Measurements from ENCODE around the gene KAT6B. TPM values are rescaled to one million over a fixed set of nuclear protein-coding genes. Genes with fewer than 3 reads are reported as not detected.

Gene KAT6B
- total RNA-seq, 1 donor from 2014 or later = 21.3 TPM

GRCh38 chr10:74880041-74880440, 53.6 kb downstream of the KAT6B start:
- peaks cover 52% of the 10 kb centered on the region for H3K79me2 ChIP-seq (ENCODE audit: low read depth)

GRCh38 chr10:74881253-74881884, 55.0 kb downstream of the KAT6B start:
- Histone ChIP-seq H3K27ac (no peak overlapping the region), H3K36me3 (no peaks in the 10 kb centered on the region), H3K4me1 (no peaks in the 10 kb centered on the region), H3F3A (ENCODE audit: low read depth) (no peaks in the 10 kb centered on the region), H3K9me3 (ENCODE audit: low read depth) (no peaks in the 10 kb centered on the region), H3K4me3 (no peak overlapping the region), H3K9ac (no peak overlapping the region), H2AFZ (replicated peaks) (no peak overlapping the region), H4K20me1 (ENCODE audit: low read depth) (no peaks in the 10 kb centered on the region), H3K27me3 (no peaks in the 10 kb centered on the region), H3K79me2 (ENCODE audit: low read depth) (peaks cover 52% of the 10 kb centered on the region), H3K4me2 (no peak overlapping the region)
- Mint-ChIP-seq H3K27me3 (ENCODE audit: insufficient read depth, low read depth) (no peaks in the 10 kb centered on the region), H3K36me3 (no peaks in the 10 kb centered on the region), H3K27ac (no peak overlapping the region), H3K4me1 (no peaks in the 10 kb centered on the region), H3K4me3 (no peak overlapping the region), H3K9me3 (no peaks in the 10 kb centered on the region)
- DNase-seq (ENCODE audit: low spot score) = no peak
- TF ChIP-seq EZH2 (IDR thresholded peaks at IDR 0.05) (no peak), EZH2phosphoT487 (IDR thresholded peaks at IDR 0.05) (no peak)
- TF ChIP-seq, protein P1, sequence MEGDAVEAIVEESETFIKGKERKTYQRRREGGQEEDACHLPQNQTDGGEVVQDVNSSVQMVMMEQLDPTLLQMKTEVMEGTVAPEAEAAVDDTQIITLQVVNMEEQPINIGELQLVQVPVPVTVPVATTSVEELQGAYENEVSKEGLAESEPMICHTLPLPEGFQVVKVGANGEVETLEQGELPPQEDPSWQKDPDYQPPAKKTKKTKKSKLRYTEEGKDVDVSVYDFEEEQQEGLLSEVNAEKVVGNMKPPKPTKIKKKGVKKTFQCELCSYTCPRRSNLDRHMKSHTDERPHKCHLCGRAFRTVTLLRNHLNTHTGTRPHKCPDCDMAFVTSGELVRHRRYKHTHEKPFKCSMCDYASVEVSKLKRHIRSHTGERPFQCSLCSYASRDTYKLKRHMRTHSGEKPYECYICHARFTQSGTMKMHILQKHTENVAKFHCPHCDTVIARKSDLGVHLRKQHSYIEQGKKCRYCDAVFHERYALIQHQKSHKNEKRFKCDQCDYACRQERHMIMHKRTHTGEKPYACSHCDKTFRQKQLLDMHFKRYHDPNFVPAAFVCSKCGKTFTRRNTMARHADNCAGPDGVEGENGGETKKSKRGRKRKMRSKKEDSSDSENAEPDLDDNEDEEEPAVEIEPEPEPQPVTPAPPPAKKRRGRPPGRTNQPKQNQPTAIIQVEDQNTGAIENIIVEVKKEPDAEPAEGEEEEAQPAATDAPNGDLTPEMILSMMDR (IDR thresholded peaks at IDR 0.05) = no peak

More at GRCh38 chr10:74880041-74880440, 53.6 kb downstream of the KAT6B start:
- H3K36me3 ChIP-seq = no peaks in the 10 kb centered on the region
- H3K36me3 Mint-ChIP-seq = no peaks in the 10 kb centered on the region
- H4K20me1 ChIP-seq (ENCODE audit: low read depth) = no peaks in the 10 kb centered on the region
- H3K4me2 ChIP-seq = no peak overlapping the region
- no peak overlapping the region for H2AFZ ChIP-seq (replicated peaks)
- TF ChIP-seq, protein P1 (IDR thresholded peaks at IDR 0.05) = no peak
- no peak for TF ChIP-seq EZH2phosphoT487 (IDR thresholded peaks at IDR 0.05)
- TF ChIP-seq EZH2 (IDR thresholded peaks at IDR 0.05) = no peak
- no peak for DNase-seq (ENCODE audit: low spot score)
- no peaks in the 10 kb centered on the region for H3K9me3 Mint-ChIP-seq
- no peak overlapping the region for H3K9ac ChIP-seq
- H3F3A ChIP-seq (ENCODE audit: low read depth) = no peaks in the 10 kb centered on the region
- peaks cover 8% of the 10 kb centered on the region for H3K4me1 Mint-ChIP-seq
- H3K9me3 ChIP-seq (ENCODE audit: low read depth) = no peaks in the 10 kb centered on the region
- no peak overlapping the region for H3K4me3 Mint-ChIP-seq
- no peaks in the 10 kb centered on the region for H3K27me3 Mint-ChIP-seq (ENCODE audit: insufficient read depth, low read depth)
- H3K4me1 ChIP-seq = no peaks in the 10 kb centered on the region
- H3K27ac Mint-ChIP-seq = no peak overlapping the region
- H3K27me3 ChIP-seq = no peaks in the 10 kb centered on the region
- H3K27ac ChIP-seq = no peak overlapping the region
- H3K4me3 ChIP-seq = no peak overlapping the region

- no peak overlapping the region for H3K9ac ChIP-seq
- no peaks in the 10 kb centered on the region for H3K4me1 ChIP-seq
- no peaks in the 10 kb centered on the region for H3K9me3 ChIP-seq (ENCODE audit: low read depth)
- H3K79me2 ChIP-seq (ENCODE audit: low read depth) = peaks cover 47% of the 10 kb centered on the region
- no peaks in the 10 kb centered on the region for H3F3A ChIP-seq (ENCODE audit: low read depth)
- Mint-ChIP-seq H3K27ac (no peak overlapping the region), H3K9me3 (no peaks in the 10 kb centered on the region), H3K27me3 (ENCODE audit: insufficient read depth, low read depth) (no peaks in the 10 kb centered on the region), H3K4me1 (no peaks in the 10 kb centered on the region), H3K36me3 (no peaks in the 10 kb centered on the region), H3K4me3 (no peak overlapping the region)
- no peaks in the 10 kb centered on the region for H4K20me1 ChIP-seq (ENCODE audit: low read depth)
- no peak overlapping the region for H3K4me2 ChIP-seq
- H2AFZ ChIP-seq (replicated peaks) = no peak overlapping the region
- DNase-seq (ENCODE audit: low spot score) = no peak
- no peak overlapping the region for H3K4me3 ChIP-seq
- no peaks in the 10 kb centered on the region for H3K27me3 ChIP-seq
- no peak overlapping the region for H3K27ac ChIP-seq
- TF ChIP-seq, protein P1 (IDR thresholded peaks at IDR 0.05) = no peak
- TF ChIP-seq EZH2 (IDR thresholded peaks at IDR 0.05) (no peak), EZH2phosphoT487 (IDR thresholded peaks at IDR 0.05) (no peak)
- no peaks in the 10 kb centered on the region for H3K36me3 ChIP-seq
Measured at GRCh38 chr10:74882427-74882826, 56.0 kb downstream of the KAT6B start.

Data from neural progenitor cell (in vitro differentiated cells).